IPS-11a (cell line): ENCODE measurements around the gene GCC1.
"Not testable (repeated sequence)": the region's sequence is repeated elsewhere in the genome, so short reads cannot be mapped to it uniquely, and the experiment has no call there.

ENCODE experiments used
- H3K4me3 ChIP-seq: one replicate; pipeline ENCODE4 v1.5.1; 2013; ENCODE audit warnings: low read depth, low read length, control low read depth

Gene GCC1

DNA sequence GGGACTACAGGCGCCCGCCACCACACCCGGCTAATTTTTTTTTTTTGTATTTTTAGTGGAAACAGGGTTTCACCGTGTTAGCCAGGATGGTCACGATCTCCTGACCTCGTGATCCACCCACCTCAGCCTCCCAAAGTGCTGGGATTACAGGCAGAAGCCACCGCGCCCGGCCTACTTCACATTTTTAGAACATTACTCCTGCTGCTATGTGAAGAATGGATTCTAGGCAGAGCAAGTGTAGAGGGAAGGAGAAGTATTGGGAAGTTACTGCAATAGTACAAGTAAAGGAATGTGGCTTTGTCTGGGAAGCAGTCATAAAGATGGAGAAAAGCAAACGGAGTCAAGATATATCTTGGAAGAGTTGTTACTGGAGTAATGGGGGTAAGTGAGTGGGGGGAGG lies 44.9 kb downstream of the GCC1 start:
- H3K4me3 ChIP-seq, result not testable (repeated sequence)

GRCh38 chr7:127539116-127539515 lies 46.3 kb downstream of the GCC1 start:
- H3K4me3 ChIP-seq, result no peak overlapping the region

DNA sequence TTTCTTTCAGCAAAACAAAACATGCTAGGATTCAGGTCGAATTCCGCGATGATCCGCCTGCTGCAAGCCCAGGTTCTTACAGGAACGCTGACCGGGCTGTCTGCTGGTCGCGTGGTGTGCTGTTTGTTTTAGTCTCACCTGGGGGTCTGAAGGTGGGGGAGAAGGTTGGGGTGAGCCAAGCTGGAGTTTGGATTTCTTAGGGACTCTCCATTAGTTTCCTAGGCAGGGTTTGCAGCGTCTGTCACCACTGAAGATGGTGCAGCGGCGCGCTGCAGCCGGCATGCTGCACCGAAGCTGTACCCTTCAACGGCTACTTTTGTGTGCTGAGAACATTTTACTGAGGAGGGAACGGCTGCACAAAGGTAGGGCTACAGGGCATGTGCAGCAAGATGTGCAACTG lies 48.7 kb downstream of the GCC1 start:
- no peak overlapping the region for H3K4me3 ChIP-seq

DNA sequence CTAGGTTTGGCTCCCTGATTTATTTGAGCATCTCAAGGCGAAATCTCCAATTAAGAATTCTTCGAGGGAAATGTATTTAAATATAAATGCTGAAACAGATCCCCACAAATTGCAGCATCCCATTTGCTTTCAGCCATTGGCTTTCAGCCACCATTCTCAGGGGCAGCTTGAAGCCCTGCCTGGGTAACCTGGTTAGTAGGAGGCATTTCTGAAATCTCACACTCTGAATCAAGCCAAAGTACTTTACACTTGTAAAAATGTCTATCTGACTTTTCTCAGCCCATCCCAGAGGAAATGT lies 49.1 kb downstream of the GCC1 start:
- H3K4me3 ChIP-seq, result no peak overlapping the region

GRCh38 chr7:127535546-127536393 lies 49.6 kb downstream of the GCC1 start:
- H3K4me3 ChIP-seq, result no peak overlapping the region

DNA sequence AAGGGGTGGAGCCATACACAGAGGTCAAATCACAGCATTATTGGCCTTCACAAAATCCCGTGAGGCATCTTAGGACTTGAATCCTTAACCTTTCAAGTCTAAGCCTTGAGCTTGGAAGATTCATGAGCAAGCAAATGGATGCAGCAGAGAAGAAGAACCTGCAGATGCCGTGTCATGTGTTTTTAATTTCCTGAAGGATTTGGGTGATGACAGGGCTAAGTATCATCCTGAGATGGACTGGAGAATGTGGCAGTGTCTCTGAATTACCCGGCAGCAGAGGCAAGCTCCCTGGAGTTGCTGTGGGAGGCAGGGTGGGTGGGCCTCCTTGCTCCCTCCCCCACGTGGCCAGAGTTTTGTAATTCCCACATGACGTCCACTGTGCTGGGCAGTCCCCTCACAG lies 50.8 kb downstream of the GCC1 start:
- H3K4me3 ChIP-seq, result no peak overlapping the region

GRCh38 chr7:127532736-127533135 lies 52.7 kb downstream of the GCC1 start:
- no peak overlapping the region for H3K4me3 ChIP-seq

DNA sequence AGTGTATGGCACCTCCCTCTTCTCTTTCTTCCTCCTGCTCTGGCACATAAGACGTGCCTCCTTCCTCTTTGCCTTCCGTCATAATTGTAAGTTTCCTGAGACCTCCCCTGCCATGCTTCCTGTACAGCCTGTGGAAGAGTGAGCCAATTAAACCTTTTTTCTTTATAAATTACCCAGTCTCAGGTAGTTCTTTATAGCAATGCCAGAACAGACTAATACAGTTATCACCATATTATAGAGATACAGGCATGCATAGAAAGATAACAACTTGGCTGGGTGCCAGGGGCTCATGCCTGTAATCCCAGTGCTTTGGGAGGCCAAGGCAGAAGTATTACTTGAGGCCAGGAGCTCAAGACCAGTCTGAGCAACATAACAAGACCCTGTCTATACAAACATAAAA lies 53.2 kb downstream of the GCC1 start:
- H3K4me3 ChIP-seq, result no peak overlapping the region
